Mucosa of descending colon (tissue), 3 donors: Measurements from ENCODE around the gene PTBP1. TPM values are rescaled to one million over a fixed set of nuclear protein-coding genes. Genes with fewer than 3 reads are reported as not detected.

Experiments used
- ATAC-seq: fragments of 200-7000 bp; cut with Tn5 transposase; one replicate; pipeline ENCODE4 v1.9.1; 2020; ENCODE audit warnings: mild to moderate bottlenecking, moderate library complexity
- DNase-seq, 3 donors: peaks; one replicate each; pipeline ENCODE4 v3.0.0-alpha.2; 2020
- H3K36me3 ChIP-seq: fragments of 200-600 bp; one replicate; pipeline ENCODE4 v1.8.0; 2021; ENCODE audit warnings: low read depth, mild to moderate bottlenecking
- H3K4me1 ChIP-seq: fragments of 200-600 bp; one replicate; pipeline ENCODE4 v1.8.0; 2021; ENCODE audit warnings: low read depth, mild to moderate bottlenecking
- H3K4me3 ChIP-seq: fragments of 200-600 bp; one replicate; pipeline ENCODE4 v1.8.0; 2021; ENCODE audit warnings: mild to moderate bottlenecking
- H3K9me3 ChIP-seq: fragments of 200-600 bp; one replicate; pipeline ENCODE4 v1.8.0; 2021; ENCODE audit warnings: mild to moderate bottlenecking
- intact Hi-C, 2 donors: fragments of 100-400 bp; cut with DNase I in 1 of 2; cut with micrococcal nuclease in 1 of 2; formaldehyde crosslinking; loops; one replicate each; pipeline versions ENCODE4 v1.11.0 to v1.11.1; 2022; cut with DNase I, micrococcal nuclease
- total RNA-seq, 3 donors: library from RNA; stranded (reverse); fragmentation: NEBNext Ultra II Directional in 2 of 3; extraction: Animal tissue kit (Norgen Biotek cat#: 25700) in 2 of 3; gene quantifications; one replicate each; pipeline versions ENCODE4 v1.2.1 to v1.2.4, GENCODE V29; 2021 to 2023
- TF ChIP-seq, protein P1 (sequence below): fragments of 200-600 bp; IDR thresholded peaks from one replicate; pipeline ENCODE4 v1.8.0; 2022; ENCODE audit warnings: antibody characterized with exemption, mild to moderate bottlenecking
- donor health status: DM: no; HTN: no; CAD: no; lungs with moderate emphysema.
- donor health status: DM: no; HTN: no; CAD: no.
- donor health status: DM: no; HTN: yes; CAD: no.

Gene PTBP1
- total RNA-seq, 3 donors from 2014 or later = 204 to 305 (median 281) TPM

DNA sequence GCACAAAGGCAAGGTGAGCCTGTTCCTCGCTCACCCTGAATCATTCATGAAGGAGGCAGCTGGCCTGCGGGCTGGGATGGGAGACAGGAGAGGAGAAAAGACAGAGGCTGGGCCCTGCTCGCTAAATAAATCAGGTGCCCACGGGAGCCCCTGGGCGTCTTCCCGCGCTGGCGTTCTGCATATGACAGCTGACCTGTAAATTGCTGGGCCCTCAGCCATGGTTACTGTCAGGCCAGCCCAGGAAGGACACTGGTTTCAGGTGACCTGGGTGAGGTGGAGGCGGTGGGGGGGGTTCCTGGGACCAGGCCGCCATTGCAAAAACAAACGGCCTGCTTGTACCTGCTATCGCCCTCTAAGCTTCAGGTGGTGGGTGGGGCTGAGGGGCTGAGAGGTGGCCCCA lies 3.4 kb upstream of the PTBP1 start:
- Histone ChIP-seq H3K4me1 (peaks cover 9% of the 10 kb centered on the region), H3K9me3 (no peaks in the 10 kb centered on the region), H3K4me3 (no peak overlapping the region), H3K36me3 (peaks cover 5% of the 10 kb centered on the region)
- TF ChIP-seq, protein P1, sequence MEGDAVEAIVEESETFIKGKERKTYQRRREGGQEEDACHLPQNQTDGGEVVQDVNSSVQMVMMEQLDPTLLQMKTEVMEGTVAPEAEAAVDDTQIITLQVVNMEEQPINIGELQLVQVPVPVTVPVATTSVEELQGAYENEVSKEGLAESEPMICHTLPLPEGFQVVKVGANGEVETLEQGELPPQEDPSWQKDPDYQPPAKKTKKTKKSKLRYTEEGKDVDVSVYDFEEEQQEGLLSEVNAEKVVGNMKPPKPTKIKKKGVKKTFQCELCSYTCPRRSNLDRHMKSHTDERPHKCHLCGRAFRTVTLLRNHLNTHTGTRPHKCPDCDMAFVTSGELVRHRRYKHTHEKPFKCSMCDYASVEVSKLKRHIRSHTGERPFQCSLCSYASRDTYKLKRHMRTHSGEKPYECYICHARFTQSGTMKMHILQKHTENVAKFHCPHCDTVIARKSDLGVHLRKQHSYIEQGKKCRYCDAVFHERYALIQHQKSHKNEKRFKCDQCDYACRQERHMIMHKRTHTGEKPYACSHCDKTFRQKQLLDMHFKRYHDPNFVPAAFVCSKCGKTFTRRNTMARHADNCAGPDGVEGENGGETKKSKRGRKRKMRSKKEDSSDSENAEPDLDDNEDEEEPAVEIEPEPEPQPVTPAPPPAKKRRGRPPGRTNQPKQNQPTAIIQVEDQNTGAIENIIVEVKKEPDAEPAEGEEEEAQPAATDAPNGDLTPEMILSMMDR = no peak
- peak in 1 of 3 donors; percentile 31 for DNase-seq
- intact Hi-C loops = no loop called here
- ATAC-seq = no peak

DNA sequence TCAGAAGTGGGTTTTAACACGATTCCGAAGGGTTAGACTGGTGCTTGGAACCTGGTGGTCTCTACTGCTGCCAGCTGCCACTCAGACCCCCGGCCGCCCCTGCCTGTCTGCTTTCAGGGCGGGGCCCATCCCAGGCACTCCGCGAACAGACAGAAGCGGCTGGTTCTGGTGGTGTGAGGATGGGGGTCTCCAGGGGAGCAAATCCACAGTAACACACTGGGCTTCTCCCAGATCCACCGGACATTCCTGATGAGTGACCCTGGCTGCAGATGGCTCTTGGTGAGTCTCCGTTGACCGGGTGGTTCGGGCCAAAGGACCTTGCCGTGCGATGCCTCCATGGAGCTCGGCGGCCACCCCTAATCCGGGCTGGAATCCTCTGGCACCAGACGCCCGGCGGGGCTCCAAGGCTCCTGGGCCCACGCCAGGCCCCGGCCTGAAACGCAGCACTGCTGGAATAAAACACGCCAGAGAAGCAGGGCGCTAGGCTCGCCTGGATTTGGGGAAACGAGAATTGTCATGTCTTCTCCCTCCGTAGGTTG lies 2.1 kb upstream of the PTBP1 start:
- DNase-seq = peak in 2 of 3 donors; percentile 45 to 61

GRCh38 chr19:795691-796581 lies 1.3 kb upstream of the PTBP1 start:
- peak in 2 of 3 donors; percentile 61 to 71 for DNase-seq
- intact Hi-C loops = no loop called here
- ATAC-seq = no peak

More for the DNA sequence above, 2.1 kb upstream of the PTBP1 start:
- Histone ChIP-seq H3K9me3 (no peaks in the 10 kb centered on the region), H3K4me1 (peaks cover 22% of the 10 kb centered on the region), H3K4me3 (no peak overlapping the region), H3K36me3 (peaks cover 5% of the 10 kb centered on the region)
- intact Hi-C loops = no loop called here
- ATAC-seq = no peak
- TF ChIP-seq, protein P1 = no peak

GRCh38 chr19:797528-798414 lies 519 bp downstream of the PTBP1 start:
- Histone ChIP-seq H3K4me3 (peak overlapping the region; percentile 84), H3K36me3 (peaks cover 5% of the 10 kb centered on the region), H3K4me1 (peaks cover 47% of the 10 kb centered on the region), H3K9me3 (no peaks in the 10 kb centered on the region)
- TF ChIP-seq, protein P1 = no peak
- ATAC-seq = peak; percentile 70
- peak; percentile 89 to 95 (median 95) for DNase-seq
- intact Hi-C loops = no loop called here

More at GRCh38 chr19:795691-796581, 1.3 kb upstream of the PTBP1 start:
- H3K9me3 ChIP-seq = no peaks in the 10 kb centered on the region
- H3K4me1 ChIP-seq = peaks cover 30% of the 10 kb centered on the region
- H3K4me3 ChIP-seq = peak overlapping the region; percentile 84
- H3K36me3 ChIP-seq = peaks cover 5% of the 10 kb centered on the region
- TF ChIP-seq, protein P1 = no peak

DNA sequence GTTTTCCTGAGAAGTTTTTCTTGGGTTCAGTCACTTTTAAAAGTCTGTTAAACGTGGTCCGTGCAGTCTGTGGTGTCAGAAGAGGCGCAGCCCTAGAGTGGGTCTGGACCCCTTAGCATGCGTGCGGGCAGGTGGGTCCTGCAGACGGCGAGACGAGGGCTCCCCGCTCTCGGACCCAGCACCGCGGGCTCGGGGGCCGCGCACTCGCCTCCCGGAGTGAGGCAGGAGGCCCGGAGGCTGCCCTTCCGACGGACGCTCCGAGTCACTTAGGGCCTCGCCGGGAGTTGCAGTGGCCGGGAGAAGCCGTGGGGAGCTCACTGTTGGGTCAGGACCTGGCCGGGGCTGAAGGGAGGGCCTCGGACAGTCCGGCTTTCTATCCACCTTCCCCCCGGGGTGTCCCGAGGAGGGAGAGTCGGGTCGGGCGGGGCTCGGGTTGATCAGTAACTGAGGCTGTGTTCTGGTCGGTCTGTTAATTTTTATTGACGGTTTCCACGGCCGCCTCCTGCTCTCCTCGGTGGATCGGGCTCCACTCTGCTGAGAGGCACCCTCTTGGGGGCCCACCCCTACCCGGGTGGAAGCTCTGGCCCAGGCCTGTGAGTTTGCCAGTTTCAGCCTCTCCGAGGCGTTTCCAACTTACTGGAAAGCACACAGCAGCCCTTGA lies 1.3 kb downstream of the PTBP1 start:
- TF ChIP-seq, protein P1 = no peak
- peak; percentile 81 to 87 (median 84) for DNase-seq
- H3K4me3 ChIP-seq = peak overlapping the region; percentile 84
- ATAC-seq = peak; percentile 23
- intact Hi-C loops = no loop called here
- H3K9me3 ChIP-seq = no peaks in the 10 kb centered on the region
- H3K4me1 ChIP-seq = peaks cover 48% of the 10 kb centered on the region
- peaks cover 5% of the 10 kb centered on the region for H3K36me3 ChIP-seq
